HS-5 (cell line): Measurements from ENCODE around the gene ZFAND6.
"Not testable (repeated sequence)": the region's sequence is repeated elsewhere in the genome, so short reads cannot be mapped to it uniquely, and the experiment has no call there.

Source experiments
- DNase-seq: peaks from one replicate; pipeline ENCODE4 v3.0.0-alpha.2; 2012; ENCODE audit warnings: low read depth

Gene ZFAND6

DNA sequence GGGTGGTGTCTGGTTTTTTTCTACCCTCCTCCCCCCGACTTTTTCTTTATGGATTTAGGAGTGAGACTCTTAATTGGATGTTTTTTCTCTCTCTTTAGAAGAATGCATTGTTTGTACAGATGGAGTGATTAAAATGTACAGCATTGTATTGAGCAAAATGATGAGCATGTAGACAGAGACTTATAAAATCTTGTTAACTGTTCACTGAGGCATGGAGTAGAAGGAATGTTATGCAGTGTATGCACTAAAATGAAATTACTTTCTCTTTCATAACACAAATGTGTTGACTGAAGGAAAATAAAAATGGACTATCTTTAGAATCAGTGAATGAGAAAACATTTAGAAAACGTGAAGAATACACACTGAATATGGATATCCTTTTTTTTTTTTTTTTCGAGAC, 39.8 kb downstream of the ZFAND6 start:
- no peak for DNase-seq

DNA sequence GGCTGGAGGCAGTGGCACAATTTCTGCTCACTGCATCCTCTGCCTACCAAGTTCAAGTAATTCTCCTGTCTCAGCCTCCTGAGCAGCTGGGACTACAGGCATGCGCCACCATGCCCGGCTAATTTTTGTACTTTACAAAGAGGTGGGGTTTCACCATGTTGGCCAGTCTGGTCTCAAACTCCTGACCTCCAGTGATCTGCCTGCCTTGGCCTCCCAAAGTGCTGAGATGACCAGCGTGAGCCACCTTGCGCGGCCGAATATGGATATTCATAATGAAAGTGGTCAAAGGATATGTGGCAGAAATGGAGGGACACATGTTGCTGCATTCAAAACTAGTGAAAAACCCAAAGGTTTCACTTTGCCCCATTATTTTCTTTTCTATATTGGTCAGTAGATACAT, 40.2 kb downstream of the ZFAND6 start:
- DNase-seq = not testable (repeated sequence)

DNA sequence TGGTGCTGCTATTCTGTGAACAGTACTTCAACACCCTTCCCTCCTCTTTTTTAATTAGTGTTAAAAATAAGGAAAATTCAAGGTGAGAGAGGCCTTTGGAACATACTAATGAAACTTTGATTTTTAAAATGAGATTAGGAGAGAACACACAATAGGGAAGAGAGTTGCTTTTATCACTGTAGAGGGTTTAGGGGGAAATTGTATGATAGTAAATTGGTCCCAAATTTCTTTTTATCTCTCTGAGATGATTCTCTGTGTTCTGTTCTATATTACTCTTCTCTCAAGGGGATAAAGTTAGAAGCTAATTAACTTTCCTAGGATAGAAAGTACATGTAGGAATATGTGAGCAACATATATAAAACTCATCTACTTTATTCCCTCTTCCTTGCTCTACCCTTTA, 40.8 kb downstream of the ZFAND6 start:
- DNase-seq = no peak

DNA sequence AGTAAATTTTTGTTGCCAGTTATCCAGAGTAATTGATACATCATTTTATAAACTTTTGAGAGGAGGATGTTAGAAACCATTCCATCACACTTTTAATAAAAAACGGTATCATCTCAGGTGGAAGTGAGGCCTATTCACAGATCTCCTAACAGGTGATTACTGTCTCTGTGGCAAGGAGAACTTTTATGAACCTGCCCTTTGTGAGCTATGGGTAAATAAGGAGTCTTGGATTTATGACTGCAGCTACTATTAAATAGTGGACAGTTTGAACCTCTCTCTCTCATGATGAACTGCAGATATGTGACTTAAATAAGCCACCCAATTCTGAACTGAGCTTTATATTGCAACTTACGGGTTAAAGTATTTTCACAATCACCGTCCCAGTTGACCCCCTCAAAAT, 45.7 kb downstream of the ZFAND6 start:
- no peak for DNase-seq

DNA sequence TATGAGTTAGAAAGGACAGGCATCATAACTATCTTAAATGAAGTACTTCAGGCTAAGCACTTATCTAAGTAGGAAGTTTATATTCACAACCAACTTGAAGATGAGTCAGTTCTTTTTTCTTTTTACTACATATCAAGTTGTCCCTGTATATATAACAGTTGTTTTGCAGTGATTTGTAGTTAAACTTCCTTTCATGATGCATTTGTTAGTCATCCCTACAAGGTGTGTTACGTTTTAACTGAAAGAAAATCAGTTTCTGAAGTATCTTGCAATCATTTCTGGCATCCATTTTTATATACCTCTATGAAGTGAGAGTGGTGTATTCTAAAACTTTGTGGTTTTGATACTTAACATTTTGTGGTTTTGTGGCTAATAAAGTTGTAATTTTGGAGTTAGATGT, 46.1 kb downstream of the ZFAND6 start:
- peak; percentile 55 for DNase-seq

DNA sequence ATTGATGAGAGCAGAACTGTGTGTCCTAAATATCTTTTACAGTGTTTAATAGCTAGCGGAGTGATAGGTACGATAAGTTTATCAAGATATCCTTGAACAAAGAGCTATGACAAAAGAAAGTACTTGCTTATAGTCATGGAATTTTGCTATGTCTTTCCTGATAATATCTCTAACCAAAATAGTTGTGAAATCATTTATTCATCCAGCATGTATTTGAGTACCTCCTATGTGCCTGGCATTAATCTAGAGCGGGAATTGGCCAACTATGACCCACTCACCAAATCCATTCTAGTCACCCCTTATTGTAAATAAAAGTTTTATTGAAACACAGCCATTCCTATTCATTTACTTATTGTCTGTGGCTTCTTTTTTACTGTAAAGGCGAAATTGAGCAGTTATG, 46.6 kb downstream of the ZFAND6 start:
- peak; percentile 66 for DNase-seq

DNA sequence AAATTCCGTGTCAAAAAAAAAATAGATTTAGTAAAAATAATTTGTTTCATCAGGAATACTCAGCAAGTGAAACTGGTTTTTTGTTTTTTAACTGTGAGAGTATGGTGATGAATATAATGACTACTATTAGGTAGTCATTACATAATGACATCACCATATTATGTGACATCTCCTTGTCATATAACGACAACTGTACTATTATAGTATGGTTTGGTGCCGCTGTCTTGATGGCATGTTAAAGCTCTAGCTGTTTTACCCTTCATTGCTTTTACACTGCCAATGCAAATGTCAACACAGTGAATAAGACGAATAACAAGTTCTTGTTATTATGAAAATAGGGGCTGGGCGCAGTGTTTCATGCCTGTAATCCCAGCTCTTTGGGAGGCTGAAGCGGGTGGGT, 47.7 kb downstream of the ZFAND6 start:
- no peak for DNase-seq

DNA sequence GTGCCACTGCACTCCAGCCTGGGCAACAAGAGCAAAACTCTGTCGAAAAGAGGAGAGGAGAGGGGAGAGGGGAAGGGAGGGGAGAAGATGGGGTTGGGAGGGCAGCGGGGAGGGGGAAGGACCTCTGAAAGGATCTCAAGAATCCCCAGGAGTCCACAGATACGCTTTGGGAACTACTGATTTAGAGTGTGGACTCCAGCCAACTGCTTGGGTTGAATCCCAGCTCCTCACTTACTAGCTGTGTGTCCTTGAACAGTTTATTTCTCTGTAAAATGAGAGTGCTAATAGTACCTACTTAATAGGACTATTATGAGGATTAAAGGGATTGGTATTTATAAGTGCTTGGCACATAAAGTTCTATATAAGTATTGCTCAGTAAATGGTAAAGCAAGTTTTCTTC, 48.3 kb downstream of the ZFAND6 start:
- no peak for DNase-seq

DNA sequence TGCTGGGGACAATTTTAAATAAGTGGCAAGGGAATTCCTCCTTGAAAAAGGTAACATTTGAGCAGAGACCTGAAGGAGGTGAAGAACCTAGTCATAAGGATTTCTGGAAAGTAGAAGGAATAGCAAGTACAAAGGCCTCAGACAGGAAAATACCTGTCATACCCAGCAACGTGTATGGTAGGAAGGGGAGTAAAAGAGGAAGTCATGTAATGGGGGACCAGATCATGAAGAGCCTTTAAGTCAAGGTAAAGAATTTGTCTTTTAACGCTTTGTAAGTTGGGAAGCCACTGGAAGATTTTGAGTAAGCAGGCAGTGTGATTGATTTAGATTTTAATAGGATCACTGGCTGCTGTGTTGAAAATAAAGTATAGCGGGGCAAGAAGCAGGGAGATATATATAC, 49.9 kb downstream of the ZFAND6 start:
- no peak for DNase-seq

DNA sequence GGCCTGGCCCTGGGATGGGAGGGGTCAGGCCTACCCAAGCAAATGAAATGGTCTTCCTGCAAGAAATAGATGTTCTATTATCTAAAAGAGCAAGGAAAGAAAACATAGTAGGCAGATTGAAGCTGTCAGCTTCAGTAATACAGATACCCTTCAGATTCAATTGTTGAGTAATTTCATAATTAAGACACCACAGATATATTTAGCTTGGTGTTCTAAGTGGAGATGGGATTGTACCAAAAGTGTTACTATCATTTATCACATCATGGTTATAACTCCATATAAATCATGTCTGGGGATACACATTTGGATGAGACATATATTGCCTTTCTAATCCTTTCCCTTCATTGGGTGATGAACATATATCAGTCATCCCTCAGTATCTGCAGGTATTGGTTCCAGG, 51.4 kb downstream of the ZFAND6 start:
- no peak for DNase-seq

DNA sequence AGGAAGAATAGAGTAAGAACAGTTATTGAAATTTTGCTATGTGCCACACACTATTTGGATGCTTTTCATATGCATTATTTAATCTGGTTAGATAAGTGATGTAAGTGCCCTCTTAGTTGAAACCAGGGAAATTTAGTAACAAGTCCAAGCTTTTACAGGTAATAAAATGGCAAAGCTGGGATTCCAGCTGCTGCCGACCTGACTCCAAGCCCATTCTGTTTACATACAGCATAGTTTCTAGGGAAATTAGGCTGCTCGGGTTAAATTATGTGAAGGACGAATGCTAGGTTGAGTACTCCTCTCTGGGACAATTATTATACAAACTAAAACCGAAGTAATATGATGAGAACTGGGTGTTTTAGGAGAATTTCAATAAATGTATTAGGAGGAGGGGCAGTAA, 54.6 kb downstream of the ZFAND6 start:
- no peak for DNase-seq

DNA sequence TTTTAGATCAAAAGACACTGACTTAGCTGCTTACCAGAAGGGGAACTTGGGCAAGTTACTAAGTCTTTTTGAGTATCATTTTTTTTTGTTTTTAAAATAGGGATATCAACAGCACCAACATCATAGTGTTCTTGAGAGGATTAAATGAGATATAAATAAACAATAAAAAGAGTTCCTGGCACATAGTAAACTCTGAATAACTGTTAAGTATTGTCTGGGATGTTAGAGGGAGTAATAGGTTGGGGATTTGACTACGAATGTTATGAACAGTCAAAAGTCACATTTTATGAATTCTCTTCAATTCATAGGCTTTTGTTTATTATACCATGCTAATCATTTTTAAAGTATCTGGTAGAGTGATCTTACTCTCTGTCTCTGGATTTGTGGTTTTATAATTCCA, 55.5 kb downstream of the ZFAND6 start:
- no peak for DNase-seq

DNA sequence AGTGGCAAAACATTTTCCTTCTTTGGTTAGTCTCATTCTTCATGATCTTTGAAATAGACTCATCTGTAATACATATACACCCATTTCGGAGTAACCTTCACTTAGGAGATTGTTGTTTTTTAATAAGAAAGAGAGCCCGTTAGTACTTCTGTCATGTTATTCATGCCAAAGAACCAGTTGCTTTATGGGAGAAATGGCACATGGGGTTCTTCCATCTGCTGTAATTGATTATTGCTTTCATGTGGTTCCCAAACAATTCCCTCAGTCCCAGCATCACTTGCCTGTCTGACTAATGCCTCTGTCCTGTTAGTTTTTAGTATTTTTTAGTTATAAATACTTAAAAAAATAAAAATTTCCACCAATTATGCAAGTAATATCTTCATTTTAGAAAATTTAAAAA, 59.5 kb downstream of the ZFAND6 start:
- DNase-seq = no peak

DNA sequence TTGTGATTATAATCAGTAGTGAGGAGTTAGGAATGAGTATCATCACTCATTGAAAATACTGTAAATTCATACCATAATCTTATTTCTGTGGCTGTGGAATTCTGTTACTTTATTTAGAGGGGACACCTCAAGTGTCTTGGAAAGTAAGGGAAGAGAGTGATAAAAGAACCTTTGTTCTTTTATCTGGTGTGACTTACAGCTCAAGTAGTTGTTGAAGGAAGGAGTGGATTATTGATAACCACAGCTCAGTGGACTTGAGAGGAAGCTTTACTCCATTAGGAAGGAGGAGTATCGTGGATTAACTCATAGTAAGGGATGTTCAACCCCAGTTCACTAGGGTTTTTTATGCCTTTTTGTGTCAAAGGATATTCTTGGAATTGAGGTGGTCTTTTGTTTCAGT, 61.2 kb downstream of the ZFAND6 start:
- DNase-seq = no peak

DNA sequence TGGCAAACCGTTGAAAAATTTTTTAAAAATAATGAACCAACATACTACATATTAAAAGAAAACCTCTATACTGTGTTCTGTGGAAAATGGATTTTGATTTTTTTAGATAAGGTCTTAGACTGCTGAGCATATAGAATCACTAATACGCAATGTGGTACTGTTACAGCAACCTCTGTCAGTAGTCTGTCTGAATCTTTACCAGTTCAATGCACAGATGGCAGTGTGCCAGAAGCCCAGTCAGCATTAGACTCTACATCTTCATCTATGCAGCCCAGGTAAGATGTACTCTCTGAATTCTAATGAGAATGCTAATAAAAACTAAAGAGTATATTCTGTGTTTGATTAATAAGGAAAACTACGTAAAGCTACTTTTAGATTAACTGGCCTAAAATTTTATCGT, 62.1 kb downstream of the ZFAND6 start:
- no peak for DNase-seq

DNA sequence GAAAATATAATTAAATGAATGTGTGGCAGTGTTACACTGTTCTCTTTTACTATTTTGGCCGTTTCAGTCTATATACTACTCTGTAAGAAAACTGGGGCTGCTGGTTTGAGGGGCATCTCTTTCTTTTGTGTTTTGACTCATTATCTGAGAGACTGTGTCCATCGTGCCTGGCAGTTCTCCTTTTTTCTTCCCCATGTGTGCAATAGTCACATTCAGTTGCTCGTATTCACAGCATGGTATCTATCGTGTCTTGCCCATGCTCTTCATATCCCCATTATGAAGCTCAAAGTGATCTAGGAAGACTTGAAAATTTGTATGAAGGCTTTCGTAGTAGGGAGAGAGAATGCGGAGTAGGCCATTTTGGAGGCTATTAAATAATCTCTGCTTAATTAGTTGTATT, 63.6 kb downstream of the ZFAND6 start:
- DNase-seq = no peak

DNA sequence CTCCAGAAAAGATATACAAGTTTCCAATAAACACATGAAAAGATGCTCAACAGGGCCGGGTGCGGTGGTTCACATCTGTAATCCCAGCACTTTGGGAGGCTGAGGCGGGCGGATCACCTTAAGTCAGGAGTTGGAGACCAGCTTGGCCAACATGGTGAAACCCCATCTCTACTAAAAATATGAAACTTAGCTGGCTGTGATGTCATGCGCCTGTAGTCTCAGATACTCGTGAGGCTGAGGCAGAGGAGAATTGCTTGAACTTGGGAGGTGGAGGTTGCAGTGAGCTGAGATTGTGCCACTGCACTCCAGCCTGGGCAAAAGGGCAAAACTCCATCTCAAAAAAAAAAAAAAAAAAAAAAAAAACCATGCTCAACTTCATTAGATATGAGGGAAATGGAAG, 67.8 kb downstream of the ZFAND6 start:
- DNase-seq = not testable (repeated sequence)

DNA sequence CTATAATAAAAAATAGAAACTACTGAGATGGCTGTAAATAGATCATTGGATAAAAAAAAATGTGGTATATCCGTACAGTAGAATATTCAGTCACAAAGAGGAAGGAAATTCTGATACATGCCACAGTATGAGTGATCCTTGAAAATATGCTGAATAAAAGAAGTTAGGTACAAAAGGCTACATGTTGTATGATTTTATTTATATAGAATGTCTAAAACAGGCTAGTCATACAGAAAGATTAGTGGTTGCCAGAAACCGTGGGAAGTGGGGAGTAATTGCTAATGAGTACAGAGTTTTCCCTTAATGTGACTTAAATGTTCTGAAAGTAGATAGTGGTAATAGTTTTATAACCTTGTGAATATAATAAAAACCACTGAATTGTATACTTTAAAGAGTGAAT, 68.4 kb downstream of the ZFAND6 start:
- DNase-seq = no peak

DNA sequence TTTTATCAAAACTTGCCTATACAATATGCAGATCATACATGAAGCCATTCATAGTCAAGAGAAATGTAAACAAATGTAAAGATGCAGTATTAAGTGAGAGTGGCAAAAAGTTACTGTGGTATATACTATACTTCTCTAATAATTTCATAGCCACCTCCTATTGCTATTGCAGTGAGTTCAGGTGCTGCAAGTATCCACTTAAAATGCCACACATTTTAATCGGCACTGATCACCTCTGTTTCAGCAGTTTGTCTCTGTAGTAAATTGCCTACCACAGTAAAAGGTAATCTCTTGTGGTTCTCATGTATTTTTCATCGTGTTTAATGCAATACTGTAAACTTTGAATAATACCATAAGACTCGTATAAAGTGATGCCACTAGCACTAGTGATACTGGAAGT, 72.9 kb downstream of the ZFAND6 start:
- no peak for DNase-seq

DNA sequence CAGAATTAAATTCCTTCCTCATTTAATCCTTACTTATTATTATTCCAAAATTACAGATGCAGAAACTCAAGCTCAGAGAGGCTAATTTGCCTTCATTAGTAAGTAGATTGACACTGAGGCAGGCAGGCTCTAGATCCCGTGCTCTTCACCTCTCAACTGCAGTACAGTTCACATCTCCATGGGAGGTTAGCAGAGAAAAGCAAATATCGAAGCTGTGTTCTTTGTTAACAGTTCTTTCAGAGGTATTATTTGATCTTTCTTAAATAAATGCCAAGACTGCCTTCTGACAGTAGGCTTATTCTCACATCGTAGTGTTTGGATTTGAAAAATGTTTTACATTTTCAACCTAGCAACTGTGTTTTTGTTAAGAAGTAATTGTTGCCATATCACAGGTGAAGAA, 77.4 kb downstream of the ZFAND6 start:
- DNase-seq = no peak

DNA sequence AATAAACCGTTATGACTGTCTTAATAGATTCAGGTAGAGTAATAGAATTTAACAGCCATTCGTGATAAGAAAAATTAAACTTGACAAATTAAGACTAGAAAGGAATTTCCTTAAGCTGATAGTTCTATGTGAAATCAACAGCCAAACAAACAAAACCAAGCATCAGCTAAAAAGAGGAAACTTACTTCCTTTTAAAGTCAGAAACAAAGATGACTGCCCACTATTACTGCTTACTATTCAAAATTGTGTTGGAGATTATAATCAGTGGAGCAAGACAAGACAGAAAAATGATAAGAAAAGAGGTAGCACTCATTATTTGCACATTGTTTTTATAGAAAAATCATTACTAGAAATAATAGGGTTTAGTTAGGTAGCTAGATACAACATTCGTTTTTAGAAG, 79.5 kb downstream of the ZFAND6 start:
- DNase-seq = no peak

DNA sequence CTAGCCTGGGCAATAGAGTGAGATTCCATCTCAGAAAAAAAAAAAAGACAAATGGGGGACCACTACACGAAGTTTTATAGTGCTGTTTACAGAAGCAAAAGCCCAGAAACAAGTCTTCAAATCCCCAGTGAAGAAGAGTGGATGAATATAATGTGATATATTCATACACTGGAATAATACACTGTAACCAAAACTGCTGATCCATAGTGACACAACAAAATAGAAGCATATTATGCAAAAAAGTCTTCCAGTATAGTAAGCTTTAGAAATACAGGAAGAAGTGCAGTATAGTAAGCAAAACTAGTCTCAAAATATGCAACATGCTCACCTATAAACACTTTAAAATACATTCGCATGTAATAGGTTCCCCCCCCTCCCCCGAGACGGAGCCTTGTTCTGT, 81.4 kb downstream of the ZFAND6 start:
- no peak for DNase-seq

DNA sequence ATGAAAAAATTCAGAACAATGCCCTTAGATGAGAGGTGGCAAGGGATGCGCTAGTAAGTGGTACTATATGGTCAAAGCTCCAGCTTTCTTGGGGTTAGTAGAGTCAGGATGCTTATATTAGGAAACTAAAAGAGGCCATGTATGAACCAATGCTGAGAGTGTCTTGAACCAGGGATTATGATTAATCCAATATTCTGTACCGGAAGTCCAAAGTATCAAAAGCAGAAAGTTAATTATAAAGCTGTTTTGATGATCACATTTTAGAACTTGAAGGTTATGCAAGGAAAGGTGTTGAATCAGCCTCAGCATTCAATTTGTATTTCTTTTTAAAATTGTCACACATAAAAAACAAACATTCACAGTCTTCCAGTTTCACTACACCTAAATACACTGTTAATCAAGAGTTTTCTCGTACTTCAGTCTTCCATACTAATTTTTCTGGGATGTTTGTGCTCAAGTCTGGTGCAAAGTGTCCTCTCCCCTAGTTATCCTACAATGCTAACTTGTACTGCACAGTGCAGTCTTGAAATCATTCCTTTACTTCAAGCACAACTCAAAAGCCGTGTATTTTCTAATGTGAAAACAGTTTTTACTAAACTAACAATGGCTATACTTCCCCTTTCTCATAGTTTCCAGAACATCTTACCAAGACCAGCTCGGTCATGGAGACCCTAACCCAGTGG, 82.6 kb downstream of the ZFAND6 start:
- DNase-seq = no peak

DNA sequence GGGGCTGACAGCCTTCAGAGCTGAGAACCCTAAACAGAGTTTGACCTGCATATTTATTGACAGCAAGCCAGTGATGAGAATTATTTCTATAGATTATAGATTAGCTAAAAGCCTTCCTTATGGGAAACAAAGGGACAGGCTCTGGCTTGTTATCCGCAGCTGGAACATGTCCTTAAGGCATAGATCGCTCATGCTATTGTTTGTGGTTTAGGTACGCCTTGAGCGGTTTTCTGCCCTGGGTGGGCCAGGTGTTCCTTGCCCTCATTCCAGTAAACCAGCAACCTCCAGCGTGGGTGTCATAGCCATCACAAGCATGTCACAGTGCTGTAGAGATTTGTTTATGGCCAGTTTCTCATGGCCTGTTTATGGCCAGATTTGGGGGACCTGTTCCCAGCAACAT, 83.2 kb downstream of the ZFAND6 start:
- DNase-seq = no peak

DNA sequence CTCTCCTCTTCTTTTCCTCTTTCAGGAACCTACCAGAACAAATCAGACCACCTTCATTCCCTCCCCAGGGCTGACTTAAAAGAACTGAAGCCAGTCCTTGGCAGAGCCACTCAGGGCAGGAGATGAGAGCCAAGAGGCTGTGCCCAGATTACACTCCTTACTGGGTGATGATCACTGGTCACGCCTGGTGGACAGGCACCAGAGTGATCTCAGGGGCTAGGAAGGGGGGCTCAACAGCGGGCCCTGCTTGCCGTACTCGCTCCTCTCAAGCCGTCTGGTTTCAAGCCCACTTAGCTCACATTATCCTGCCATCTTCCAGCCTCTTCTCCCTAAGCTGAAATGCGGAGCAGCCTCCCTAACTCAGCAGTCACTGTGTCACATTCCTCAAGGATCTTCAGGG, 91.7 kb downstream of the ZFAND6 start:
- no peak for DNase-seq
